PC-3 (cell line): Measurements from ENCODE around the gene EIF2B4.

ENCODE experiments used
- CTCF ChIP-seq: fragments of 300-600 bp; sonication (generic); conservative IDR thresholded peaks from 2 replicates; pipeline ENCODE4 v1.5.1; 2017; ENCODE audit warnings: antibody characterized with exemption, low read depth, mild to moderate bottlenecking, low read length
- EZH2phosphoT487 ChIP-seq: fragments of 300-600 bp; sonication (generic); IDR thresholded peaks from 2 replicates; pipeline ENCODE4 v1.6.1; 2018; ENCODE audit warnings: mild to moderate bottlenecking, antibody characterized with exemption, low read length, borderline replicate concordance

GRCh38 chr2:27353762-27354596 lies 16.2 kb downstream of the EIF2B4 start:
- TF ChIP-seq CTCF = no peak
- TF ChIP-seq EZH2phosphoT487 = no peak
